ENCODE data around the gene FRRS1. TPM values are rescaled to one million over a fixed set of nuclear protein-coding genes. Genes with fewer than 3 reads are reported as not detected.
"Not testable (repeated sequence)": the region's sequence is repeated elsewhere in the genome, so short reads cannot be mapped to it uniquely, and the experiment has no call there.

The FRRS1 gene
- total RNA-seq, 1 experiment from 2014 or later, result 39.1 TPM

DNA sequence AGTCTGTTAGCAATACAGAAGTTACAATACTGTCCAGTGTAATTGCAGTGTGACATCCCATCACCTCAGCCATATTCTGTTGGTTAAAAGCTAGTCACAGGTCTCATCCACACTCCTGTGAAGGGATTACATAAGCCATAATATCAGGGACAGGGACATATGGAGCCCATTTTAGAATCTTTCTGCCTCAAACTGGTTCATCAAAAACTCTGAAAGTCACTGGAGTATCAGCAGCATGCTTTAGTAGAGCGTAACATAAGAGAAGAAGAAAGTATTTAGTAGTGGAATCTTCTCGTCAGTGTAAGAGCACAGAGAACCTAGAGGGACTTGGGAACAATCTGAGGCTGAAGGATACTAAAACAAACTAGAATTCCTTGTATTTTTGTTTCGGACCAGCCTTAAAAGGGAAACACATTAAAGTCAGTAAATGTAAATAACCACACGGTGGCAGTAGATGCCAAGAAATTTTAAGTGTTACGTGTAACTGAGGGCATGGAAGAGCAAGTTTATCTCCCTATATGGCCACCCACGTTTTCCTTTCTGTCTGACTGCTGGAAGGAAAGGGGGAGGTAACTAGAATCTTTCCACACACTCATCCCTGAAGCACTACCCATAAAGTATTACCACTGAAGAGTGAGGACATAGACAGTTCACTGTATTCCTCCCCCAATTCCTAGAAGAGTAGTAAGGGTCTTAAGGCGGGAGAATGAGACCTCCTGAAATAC lies 42.1 kb upstream of the FRRS1 start:
- H3K27me3 Mint-ChIP-seq (ENCODE audit: unreplicated experiment), result no peaks in the 10 kb centered on the region
- no peak overlapping the region for H3K4me3 Mint-ChIP-seq (ENCODE audit: low read depth, unreplicated experiment)
- no peaks in the 10 kb centered on the region for H3K4me1 Mint-ChIP-seq (ENCODE audit: low read depth, unreplicated experiment)
- H3K9me3 Mint-ChIP-seq (ENCODE audit: low read depth, unreplicated experiment), result no peaks in the 10 kb centered on the region
- H3K36me3 Mint-ChIP-seq (ENCODE audit: insufficient read depth, unreplicated experiment), result no peaks in the 10 kb centered on the region
- intact Hi-C loops (cut with micrococcal nuclease; ENCODE audit: unreplicated experiment), result loop anchor here (2.0 to 5.0 kb wide), 4 partner anchors 226 to 1059 kb away; partner anchors contain the start of gene CDC14A
- TF ChIP-seq, protein P1, sequence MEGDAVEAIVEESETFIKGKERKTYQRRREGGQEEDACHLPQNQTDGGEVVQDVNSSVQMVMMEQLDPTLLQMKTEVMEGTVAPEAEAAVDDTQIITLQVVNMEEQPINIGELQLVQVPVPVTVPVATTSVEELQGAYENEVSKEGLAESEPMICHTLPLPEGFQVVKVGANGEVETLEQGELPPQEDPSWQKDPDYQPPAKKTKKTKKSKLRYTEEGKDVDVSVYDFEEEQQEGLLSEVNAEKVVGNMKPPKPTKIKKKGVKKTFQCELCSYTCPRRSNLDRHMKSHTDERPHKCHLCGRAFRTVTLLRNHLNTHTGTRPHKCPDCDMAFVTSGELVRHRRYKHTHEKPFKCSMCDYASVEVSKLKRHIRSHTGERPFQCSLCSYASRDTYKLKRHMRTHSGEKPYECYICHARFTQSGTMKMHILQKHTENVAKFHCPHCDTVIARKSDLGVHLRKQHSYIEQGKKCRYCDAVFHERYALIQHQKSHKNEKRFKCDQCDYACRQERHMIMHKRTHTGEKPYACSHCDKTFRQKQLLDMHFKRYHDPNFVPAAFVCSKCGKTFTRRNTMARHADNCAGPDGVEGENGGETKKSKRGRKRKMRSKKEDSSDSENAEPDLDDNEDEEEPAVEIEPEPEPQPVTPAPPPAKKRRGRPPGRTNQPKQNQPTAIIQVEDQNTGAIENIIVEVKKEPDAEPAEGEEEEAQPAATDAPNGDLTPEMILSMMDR (IDR thresholded peaks at IDR 0.05; ENCODE audit: unreplicated experiment), result peak; percentile 34
- CTCF ChIA-PET, result no interaction called here
- BruUV-seq (replicated peaks), result no TSS peak
- peak; percentile 41 for DNase-seq
- no peak overlapping the region for H3K27ac Mint-ChIP-seq (ENCODE audit: unreplicated experiment)

DNA sequence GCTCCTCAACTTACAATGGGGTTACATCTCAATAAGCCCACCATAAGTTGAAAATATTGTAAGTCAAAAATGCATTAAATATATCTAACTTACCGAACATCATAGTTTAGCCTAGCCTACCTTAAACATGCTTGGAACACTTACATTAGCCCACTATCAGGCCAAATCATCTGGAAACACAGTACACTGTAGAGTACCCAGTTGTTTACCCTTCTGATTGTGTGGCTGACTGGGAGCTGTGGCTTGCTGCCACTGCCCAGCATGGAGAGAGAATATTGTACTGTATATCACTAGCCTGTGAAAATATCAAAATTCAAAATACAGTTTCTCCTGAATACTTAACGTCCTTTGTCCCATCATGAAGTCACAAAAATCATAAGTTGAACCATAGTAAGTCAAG lies 40.4 kb upstream of the FRRS1 start:
- Mint-ChIP-seq H3K4me1 (ENCODE audit: low read depth, unreplicated experiment) (no peaks in the 10 kb centered on the region), H3K4me3 (ENCODE audit: low read depth, unreplicated experiment) (no peak overlapping the region), H3K36me3 (ENCODE audit: insufficient read depth, unreplicated experiment) (no peaks in the 10 kb centered on the region), H3K27ac (ENCODE audit: unreplicated experiment) (no peak overlapping the region), H3K27me3 (ENCODE audit: unreplicated experiment) (no peaks in the 10 kb centered on the region), H3K9me3 (ENCODE audit: low read depth, unreplicated experiment) (no peaks in the 10 kb centered on the region)
- TF ChIP-seq, protein P1 (IDR thresholded peaks at IDR 0.05; ENCODE audit: unreplicated experiment), result no peak
- BruUV-seq (replicated peaks), result no TSS peak
- DNase-seq, result no peak
- intact Hi-C loops (cut with micrococcal nuclease; ENCODE audit: unreplicated experiment), result loop anchor here (5.0 kb wide), 2 partner anchors 545 to 1060 kb away; partner anchors contain the start of gene CDC14A
- CTCF ChIA-PET, result no interaction called here

DNA sequence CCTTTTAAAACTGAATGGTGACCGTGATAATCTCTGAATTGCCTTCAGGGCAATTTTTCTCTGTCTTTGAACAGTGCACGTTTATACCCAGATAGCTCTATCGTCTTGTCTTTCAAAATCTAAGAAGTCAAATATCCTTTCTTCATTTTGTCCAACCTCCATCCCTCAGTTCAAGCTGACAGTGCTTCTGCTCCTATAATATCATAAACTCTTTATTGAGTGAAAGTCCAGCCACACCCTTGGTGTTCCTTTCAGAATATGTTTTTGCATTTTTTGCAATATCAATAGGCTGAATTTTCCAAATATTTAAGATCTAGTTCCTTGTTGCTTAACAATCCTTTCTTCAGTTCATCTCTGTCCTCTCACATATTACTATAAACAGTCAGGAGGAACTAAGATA lies 35.1 kb upstream of the FRRS1 start:
- no peaks in the 10 kb centered on the region for H3K9me3 Mint-ChIP-seq (ENCODE audit: low read depth, unreplicated experiment)
- DNase-seq, result no peak
- H3K27me3 Mint-ChIP-seq (ENCODE audit: unreplicated experiment), result no peaks in the 10 kb centered on the region
- TF ChIP-seq, protein P1 (IDR thresholded peaks at IDR 0.05; ENCODE audit: unreplicated experiment), result no peak
- no TSS peak for BruUV-seq (replicated peaks)
- intact Hi-C loops (cut with micrococcal nuclease; ENCODE audit: unreplicated experiment), result no loop called here
- no peak overlapping the region for H3K27ac Mint-ChIP-seq (ENCODE audit: unreplicated experiment)
- no peaks in the 10 kb centered on the region for H3K36me3 Mint-ChIP-seq (ENCODE audit: insufficient read depth, unreplicated experiment)
- H3K4me1 Mint-ChIP-seq (ENCODE audit: low read depth, unreplicated experiment), result no peaks in the 10 kb centered on the region
- no peak overlapping the region for H3K4me3 Mint-ChIP-seq (ENCODE audit: low read depth, unreplicated experiment)
- CTCF ChIA-PET, result no interaction called here

DNA sequence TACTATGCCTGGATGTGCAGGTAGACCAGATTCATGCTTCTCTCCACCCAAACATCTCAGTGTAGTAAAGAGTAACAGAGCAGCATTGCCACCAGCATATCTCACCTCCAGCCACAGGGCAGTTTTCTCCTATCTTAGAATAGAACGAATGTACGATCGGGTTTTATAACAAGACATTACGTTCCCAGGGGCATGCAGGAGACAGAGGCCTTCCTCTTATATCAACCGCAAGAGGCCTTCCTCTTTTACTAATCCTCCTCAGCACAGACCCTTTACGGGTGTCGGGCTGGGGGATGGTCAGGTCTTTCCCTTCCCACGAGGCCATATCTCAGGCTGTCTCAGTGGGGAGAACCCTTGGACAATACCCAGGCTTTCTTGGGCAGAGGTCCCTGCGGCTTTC lies 27.4 kb upstream of the FRRS1 start:
- H3K9me3 Mint-ChIP-seq (ENCODE audit: low read depth, unreplicated experiment); intact Hi-C loops (cut with micrococcal nuclease; ENCODE audit: unreplicated experiment); CTCF ChIA-PET; H3K27me3 Mint-ChIP-seq (ENCODE audit: unreplicated experiment); H3K27ac Mint-ChIP-seq (ENCODE audit: unreplicated experiment); BruUV-seq (replicated peaks); H3K4me3 Mint-ChIP-seq (ENCODE audit: low read depth, unreplicated experiment); H3K4me1 Mint-ChIP-seq (ENCODE audit: low read depth, unreplicated experiment); H3K36me3 Mint-ChIP-seq (ENCODE audit: insufficient read depth, unreplicated experiment); DNase-seq: not testable (repeated sequence)

DNA sequence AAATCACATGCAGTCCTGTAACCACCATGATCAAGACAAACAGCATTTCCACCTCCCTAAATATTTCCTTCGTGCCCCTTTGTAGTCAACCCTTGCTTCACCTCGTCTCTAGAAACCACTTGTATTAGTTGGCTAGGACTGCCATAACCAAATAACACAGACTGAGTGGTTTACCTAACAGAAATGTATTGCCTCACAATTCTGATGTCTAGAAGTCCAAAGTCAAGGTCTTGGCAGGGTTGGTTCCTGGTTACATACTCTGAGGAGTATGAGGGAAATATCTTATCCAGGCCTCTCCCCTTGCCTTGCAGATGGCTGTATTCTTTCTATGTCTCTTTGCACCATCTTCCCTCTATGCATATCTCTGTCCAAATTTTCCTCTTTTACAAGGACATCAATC lies 23.3 kb upstream of the FRRS1 start:
- Mint-ChIP-seq H3K36me3 (ENCODE audit: insufficient read depth, unreplicated experiment) (no peaks in the 10 kb centered on the region), H3K4me1 (ENCODE audit: low read depth, unreplicated experiment) (no peaks in the 10 kb centered on the region), H3K4me3 (ENCODE audit: low read depth, unreplicated experiment) (no peak overlapping the region), H3K27ac (ENCODE audit: unreplicated experiment) (no peak overlapping the region), H3K27me3 (ENCODE audit: unreplicated experiment) (no peaks in the 10 kb centered on the region), H3K9me3 (ENCODE audit: low read depth, unreplicated experiment) (no peaks in the 10 kb centered on the region)
- TF ChIP-seq, protein P1 (IDR thresholded peaks at IDR 0.05; ENCODE audit: unreplicated experiment), result no peak
- BruUV-seq (replicated peaks), result no TSS peak
- intact Hi-C loops (cut with micrococcal nuclease; ENCODE audit: unreplicated experiment), result no loop called here
- no peak for DNase-seq
- CTCF ChIA-PET, result no interaction called here
